LNCaP clone FGC (cell line): ENCODE data around the gene NPHP1.

Source experiments
- DNase-seq: peaks from one replicate; pipeline ENCODE4 v3.0.0-alpha.2; 2011; ENCODE audit warnings: low read depth
- H3K4me3 ChIP-seq: 2 replicates; pipeline ENCODE4 v1.5.1; 2011; ENCODE audit warnings: mild to moderate bottlenecking, low read depth, low read length, control low read depth
- TF ChIP-seq, protein P1 (sequence below): IDR thresholded peaks from 2 replicates; pipeline ENCODE4 v1.5.1; 2012; ENCODE audit warnings: mild to moderate bottlenecking; ENCODE audit not compliant: control insufficient read depth, insufficient read depth; ENCODE audit errors: extremely low read depth

NPHP1 gene

GRCh38 chr2:110124038-110124825 is 80.6 kb downstream of the NPHP1 start:
- H3K4me3 ChIP-seq = no peak overlapping the region
- DNase-seq = no peak
- TF ChIP-seq, protein P1, sequence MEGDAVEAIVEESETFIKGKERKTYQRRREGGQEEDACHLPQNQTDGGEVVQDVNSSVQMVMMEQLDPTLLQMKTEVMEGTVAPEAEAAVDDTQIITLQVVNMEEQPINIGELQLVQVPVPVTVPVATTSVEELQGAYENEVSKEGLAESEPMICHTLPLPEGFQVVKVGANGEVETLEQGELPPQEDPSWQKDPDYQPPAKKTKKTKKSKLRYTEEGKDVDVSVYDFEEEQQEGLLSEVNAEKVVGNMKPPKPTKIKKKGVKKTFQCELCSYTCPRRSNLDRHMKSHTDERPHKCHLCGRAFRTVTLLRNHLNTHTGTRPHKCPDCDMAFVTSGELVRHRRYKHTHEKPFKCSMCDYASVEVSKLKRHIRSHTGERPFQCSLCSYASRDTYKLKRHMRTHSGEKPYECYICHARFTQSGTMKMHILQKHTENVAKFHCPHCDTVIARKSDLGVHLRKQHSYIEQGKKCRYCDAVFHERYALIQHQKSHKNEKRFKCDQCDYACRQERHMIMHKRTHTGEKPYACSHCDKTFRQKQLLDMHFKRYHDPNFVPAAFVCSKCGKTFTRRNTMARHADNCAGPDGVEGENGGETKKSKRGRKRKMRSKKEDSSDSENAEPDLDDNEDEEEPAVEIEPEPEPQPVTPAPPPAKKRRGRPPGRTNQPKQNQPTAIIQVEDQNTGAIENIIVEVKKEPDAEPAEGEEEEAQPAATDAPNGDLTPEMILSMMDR = no peak

- TF ChIP-seq, protein P1 = no peak
- no peak overlapping the region for H3K4me3 ChIP-seq
- DNase-seq = no peak
These were observed 83.2 kb downstream of the NPHP1 start for GRCh38 chr2:110121592-110121991.

DNA sequence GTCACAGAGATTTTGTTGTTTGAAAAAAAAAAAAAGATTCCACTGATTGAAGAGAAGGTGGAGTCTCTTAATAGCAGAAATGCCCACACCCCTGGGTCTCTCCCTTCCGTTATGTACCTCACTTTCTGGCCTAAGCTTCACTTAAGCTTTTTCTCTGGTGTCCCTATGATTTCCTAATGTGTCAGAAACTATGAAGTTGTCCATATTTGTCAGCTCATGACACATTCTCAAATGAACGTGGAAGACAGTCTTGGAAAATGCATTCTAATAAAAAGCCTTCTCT is 83.8 kb downstream of the NPHP1 start:
- TF ChIP-seq, protein P1 = no peak
- DNase-seq = no peak
- no peak overlapping the region for H3K4me3 ChIP-seq

DNA sequence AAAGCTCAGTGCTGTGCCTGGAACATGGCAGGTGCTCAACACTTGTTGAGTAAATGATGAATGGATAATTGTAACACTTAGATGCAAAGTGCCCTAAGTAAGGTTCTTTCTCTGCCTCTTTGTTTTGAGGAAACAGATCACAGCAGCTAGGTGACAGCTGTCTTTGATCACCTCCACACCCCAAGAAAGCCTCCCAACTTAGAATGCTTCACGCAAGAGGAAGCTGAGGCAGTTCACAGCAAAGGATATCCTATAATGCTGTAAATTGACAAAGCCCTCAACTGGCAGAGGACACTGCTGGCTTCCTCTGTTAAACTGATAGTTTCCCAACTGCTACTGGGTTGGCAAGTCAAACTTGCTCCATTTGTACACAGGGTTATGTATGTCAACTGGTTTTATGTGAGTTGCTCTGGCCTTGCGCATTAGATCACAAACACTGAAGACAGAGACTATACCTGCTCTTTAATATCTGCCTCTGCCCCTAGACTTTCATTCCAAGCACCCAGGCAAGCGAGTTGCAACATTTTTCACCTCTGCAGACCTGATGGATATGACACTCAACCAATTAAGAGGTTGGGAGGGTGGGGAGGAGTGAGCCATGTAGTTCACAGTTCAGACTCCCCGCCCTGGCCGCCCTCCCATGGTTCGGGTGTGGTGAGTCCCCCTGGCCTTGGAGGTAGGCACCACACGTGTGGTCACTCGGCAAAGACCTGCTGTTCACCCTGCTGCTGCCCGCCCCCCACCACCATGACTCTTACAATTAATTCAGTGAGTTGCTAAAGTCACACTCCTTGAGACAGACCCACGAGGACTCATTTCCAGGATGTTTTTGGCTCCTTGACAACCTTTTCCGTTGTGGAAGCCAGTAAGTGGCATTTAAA is 84.4 kb downstream of the NPHP1 start:
- H3K4me3 ChIP-seq = no peak overlapping the region
- TF ChIP-seq, protein P1 = no peak
- DNase-seq = peak; percentile 81

DNA sequence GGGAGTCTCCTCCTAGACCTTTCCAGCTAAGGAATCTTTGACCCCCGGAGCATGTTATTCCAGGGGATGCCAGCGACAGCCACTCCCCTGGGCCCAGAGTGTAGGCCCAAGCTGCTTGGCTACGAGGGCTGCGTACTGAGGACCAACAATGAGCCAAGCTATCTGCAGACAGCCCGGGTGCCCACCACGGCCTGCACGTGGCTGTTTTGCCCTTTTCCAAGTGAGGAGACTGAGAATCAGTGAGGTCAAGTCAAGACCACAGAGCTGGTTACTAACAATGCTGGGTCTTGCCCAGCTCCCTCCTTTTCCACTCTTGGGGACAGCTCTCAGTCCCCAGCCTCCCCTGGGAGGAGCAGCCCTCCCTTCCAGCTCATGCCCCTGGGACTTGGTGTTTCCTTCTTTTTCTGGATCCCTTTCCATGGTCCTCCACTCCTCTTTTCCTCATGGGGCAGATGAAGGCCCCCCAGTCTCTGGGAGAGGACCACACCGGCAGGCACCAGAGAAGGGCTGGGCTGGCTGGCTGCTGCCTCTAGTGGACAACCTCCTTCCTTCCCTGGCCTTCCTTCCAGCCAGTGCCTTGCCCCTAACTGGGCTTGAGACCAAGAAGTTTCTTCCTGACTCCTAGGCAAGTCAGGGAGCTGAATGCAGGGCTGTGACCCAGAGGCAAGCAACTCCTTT is 88.6 kb downstream of the NPHP1 start:
- peak; percentile 34 for DNase-seq
- peak overlapping the region; percentile 49 for H3K4me3 ChIP-seq
- TF ChIP-seq, protein P1 = peak; percentile 48

GRCh38 chr2:110115291-110116032 is 89.4 kb downstream of the NPHP1 start, which contains the start of gene MALL:
Gene MALL (minus strand): TSS chr2:110115822. CDS start chr2:110115792, 30 bp downstream.
- peak within 1 kb of the TSS; percentile 49 for H3K4me3 ChIP-seq
- DNase-seq = peak; percentile 44
- TF ChIP-seq, protein P1 = no peak
